ENCODE data around the gene RAPGEF2. TPM values are rescaled to one million over a fixed set of nuclear protein-coding genes. Genes with fewer than 3 reads are reported as not detected.

RAPGEF2 gene
- total RNA-seq, 1 experiment from 2014 or later: 26.3 TPM

GRCh38 chr4:159195361-159195769 lies 92.5 kb downstream of the RAPGEF2 start:
- CTCF ChIA-PET: interaction anchor here (0.9 to 1.4 kb wide), 3 partner anchors 220 to 344 kb away, joined by 3 to 5 read pairs (median 3); no protein-coding TSS in a partner anchor
- H3K27ac Mint-ChIP-seq (ENCODE audit: low read depth, unreplicated experiment): no peak overlapping the region

GRCh38 chr4:159197260-159197884 lies 94.5 kb downstream of the RAPGEF2 start:
- intact Hi-C loops (cut with micrococcal nuclease): no loop called here
- POLR2A ChIA-PET: interaction anchor here (0.6 kb wide), 1 partner anchor 12 kb away, joined by 3 read pairs; no protein-coding TSS in a partner anchor
- no TSS peak for BruUV-seq (replicated peaks)
- no peak for DNase-seq (ENCODE audit: unreplicated experiment)
- Mint-ChIP-seq H3K9me3 (ENCODE audit: unreplicated experiment) (no peaks in the 10 kb centered on the region), H3K27ac (ENCODE audit: low read depth, unreplicated experiment) (peak overlapping the region; percentile 20), H3K4me1 (ENCODE audit: insufficient read depth, unreplicated experiment) (no peaks in the 10 kb centered on the region), H3K36me3 (ENCODE audit: insufficient read depth, unreplicated experiment) (no peaks in the 10 kb centered on the region), H3K4me3 (ENCODE audit: unreplicated experiment) (no peak overlapping the region), H3K27me3 (ENCODE audit: insufficient read depth, unreplicated experiment) (no peaks in the 10 kb centered on the region)
- CTCF ChIA-PET: interaction anchor here (0.6 to 1.0 kb wide), 4 partner anchors 14 to 487 kb away, joined by 3 to 4 read pairs (median 3); no protein-coding TSS in a partner anchor
- no peak for TF ChIP-seq CTCF (IDR thresholded peaks at IDR 0.05; ENCODE audit: unreplicated experiment)

More at GRCh38 chr4:159195361-159195769, 92.5 kb downstream of the RAPGEF2 start:
- TF ChIP-seq CTCF (IDR thresholded peaks at IDR 0.05; ENCODE audit: unreplicated experiment): no peak
- no peaks in the 10 kb centered on the region for H3K27me3 Mint-ChIP-seq (ENCODE audit: insufficient read depth, unreplicated experiment)
- H3K4me3 Mint-ChIP-seq (ENCODE audit: unreplicated experiment): no peak overlapping the region
- H3K4me1 Mint-ChIP-seq (ENCODE audit: insufficient read depth, unreplicated experiment): no peaks in the 10 kb centered on the region
- DNase-seq (ENCODE audit: unreplicated experiment): no peak
- intact Hi-C loops (cut with micrococcal nuclease): no loop called here
- POLR2A ChIA-PET: no interaction called here
- H3K9me3 Mint-ChIP-seq (ENCODE audit: unreplicated experiment): no peaks in the 10 kb centered on the region
- no TSS peak for BruUV-seq (replicated peaks)
- H3K36me3 Mint-ChIP-seq (ENCODE audit: insufficient read depth, unreplicated experiment): no peaks in the 10 kb centered on the region

GRCh38 chr4:159197885-159198269 lies 95.0 kb downstream of the RAPGEF2 start:
- DNase-seq (ENCODE audit: unreplicated experiment): no peak
- Mint-ChIP-seq H3K4me1 (ENCODE audit: insufficient read depth, unreplicated experiment) (peaks cover 3% of the 10 kb centered on the region), H3K9me3 (ENCODE audit: unreplicated experiment) (no peaks in the 10 kb centered on the region), H3K4me3 (ENCODE audit: unreplicated experiment) (no peak overlapping the region), H3K27me3 (ENCODE audit: insufficient read depth, unreplicated experiment) (no peaks in the 10 kb centered on the region), H3K27ac (ENCODE audit: low read depth, unreplicated experiment) (peak overlapping the region; percentile 20), H3K36me3 (ENCODE audit: insufficient read depth, unreplicated experiment) (peaks cover under 1% of the 10 kb centered on the region)
- ChIA-PET POLR2A (no interaction called here), CTCF (interaction anchor here (0.7 to 1.0 kb wide), 3 partner anchors 12 to 487 kb away, joined by 3 to 4 read pairs (median 3); no protein-coding TSS in a partner anchor)
- no TSS peak for BruUV-seq (replicated peaks)
- no peak for TF ChIP-seq CTCF (IDR thresholded peaks at IDR 0.05; ENCODE audit: unreplicated experiment)
- intact Hi-C loops (cut with micrococcal nuclease): no loop called here

GRCh38 chr4:159199826-159200225 lies 96.9 kb downstream of the RAPGEF2 start:
- no peak overlapping the region for H3K27ac Mint-ChIP-seq (ENCODE audit: low read depth, unreplicated experiment)
- peaks cover 8% of the 10 kb centered on the region for H3K36me3 Mint-ChIP-seq (ENCODE audit: insufficient read depth, unreplicated experiment)
- no TSS peak for BruUV-seq (replicated peaks)
- H3K4me1 Mint-ChIP-seq (ENCODE audit: insufficient read depth, unreplicated experiment): peaks cover 11% of the 10 kb centered on the region
- DNase-seq (ENCODE audit: unreplicated experiment): no peak
- ChIA-PET CTCF (interaction anchor here (1.0 kb wide), 1 partner anchor 343 kb away, joined by 3 read pairs; no protein-coding TSS in a partner anchor), POLR2A (no interaction called here)
- no peak overlapping the region for H3K4me3 Mint-ChIP-seq (ENCODE audit: unreplicated experiment)
- no peaks in the 10 kb centered on the region for H3K27me3 Mint-ChIP-seq (ENCODE audit: insufficient read depth, unreplicated experiment)
- intact Hi-C loops (cut with micrococcal nuclease): no loop called here
- no peaks in the 10 kb centered on the region for H3K9me3 Mint-ChIP-seq (ENCODE audit: unreplicated experiment)
- no peak for TF ChIP-seq CTCF (IDR thresholded peaks at IDR 0.05; ENCODE audit: unreplicated experiment)

Data from MCF 10A (cell line).